Breast epithelium (tissue), 4 donors: ENCODE results near the gene TP53INP2. TPM values are rescaled to one million over a fixed set of nuclear protein-coding genes. Genes with fewer than 3 reads are reported as not detected.

Experiments used
- DNase-seq, 2 donors: peaks; one replicate each; pipeline ENCODE4 v3.0.0-alpha.2; 2019; ENCODE audit warnings: low spot score in 2 of 2
- H3K27ac ChIP-seq, 2 donors: fragments of 200-600 bp; sonication (generic) in 1 of 2; one replicate each; pipeline ENCODE4 v1.5.1; 2016 to 2019; ENCODE audit warnings: mild to moderate bottlenecking in 1 of 2
- H3K27me3 ChIP-seq, 2 donors: fragments of 200-600 bp; sonication (generic) in 1 of 2; one replicate each; pipeline versions ENCODE4 v1.5.1 to v1.6.0; 2017 to 2019; ENCODE audit warnings: control low read depth in 1 of 2, mild to moderate bottlenecking in 1 of 2
- H3K36me3 ChIP-seq: fragments of 200-600 bp; one replicate; pipeline ENCODE4 v1.5.1; 2019
- H3K4me1 ChIP-seq, 2 donors: fragments of 200-600 bp; sonication (generic); one replicate each; pipeline ENCODE4 v1.5.1; 2016 to 2019; ENCODE audit warnings: control low read depth in 1 of 2
- H3K4me3 ChIP-seq, 3 donors: fragments of 200-600 bp; sonication (generic); 1 replicate in 2 of 3; 2 replicates in 1 of 3; pipeline ENCODE4 v1.5.1; 2016 to 2019; ENCODE audit warnings: mild to moderate bottlenecking in 3 of 3, moderate library complexity in 2 of 3
- H3K9me3 ChIP-seq, 2 donors: fragments of 200-600 bp; sonication (generic) in 1 of 2; one replicate each; pipeline ENCODE4 v1.5.1; 2016 to 2019; ENCODE audit warnings: control low read depth in 1 of 2
- POLR2A ChIP-seq: fragments of 450-650 bp; IDR thresholded peaks from one replicate; pipeline ENCODE4 v1.6.1; 2016; ENCODE audit warnings: antibody characterized with exemption, mild to moderate bottlenecking, moderate library complexity
- POLR2AphosphoS5 ChIP-seq, 3 donors: sonication (generic); formaldehyde crosslinking; IDR thresholded peaks; one replicate each; pipeline ENCODE4 v1.6.1; 2017; ENCODE audit warnings: antibody characterized with exemption in 3 of 3
- intact Hi-C: fragments of 100-400 bp; cut with DNase I; formaldehyde crosslinking; loops from one replicate; pipeline ENCODE4 v1.15.1; 2023; ENCODE audit warnings: low total_unique reads
- total RNA-seq, 3 donors: library from RNA; depleted of rRNA; stranded (reverse); fragments of >200 nt; gene quantifications; one replicate each; pipeline ENCODE4 v1.1.0, GENCODE V29; 2016
- TF ChIP-seq, protein P1 (sequence below), 3 donors: fragments of 450-650 bp; IDR thresholded peaks; one replicate each; pipeline ENCODE4 v1.5.1; 2016 to 2017; ENCODE audit warnings: antibody characterized with exemption in 3 of 3, mild to moderate bottlenecking in 3 of 3, moderate library complexity in 3 of 3

The TP53INP2 gene
- total RNA-seq, 3 donors from 2014 or later: 4.7 to 8.0 (median 4.9) TPM

DNA sequence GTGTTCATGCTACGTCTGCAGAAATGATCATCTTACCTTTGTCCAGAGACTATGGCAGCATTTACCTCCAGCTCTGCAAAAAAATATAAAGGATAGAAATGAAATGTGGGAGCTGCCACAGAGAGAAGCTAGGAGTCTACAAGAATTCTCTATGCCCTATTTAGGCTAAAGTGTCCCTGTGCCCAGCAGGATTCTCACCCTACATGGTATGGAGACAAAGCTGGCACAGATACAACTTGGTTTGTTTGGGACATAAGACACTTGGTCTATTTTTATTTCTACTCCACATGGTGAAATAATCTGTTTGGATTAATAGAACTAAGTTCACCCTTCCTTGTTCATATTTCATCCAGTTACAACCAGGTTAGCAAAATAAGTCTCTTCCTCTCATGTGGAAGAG is 28.4 kb downstream of the TP53INP2 start:
- Histone ChIP-seq H3K4me3 (no peak overlapping the region), H3K36me3 (no peaks in the 10 kb centered on the region), H3K27ac (no peak overlapping the region), H3K9me3 (no peaks in the 10 kb centered on the region), H3K27me3 (no peaks in the 10 kb centered on the region), H3K4me1 (no peaks in the 10 kb centered on the region)
- no peak for DNase-seq
- intact Hi-C loops: no loop called here
- TF ChIP-seq, protein P1, sequence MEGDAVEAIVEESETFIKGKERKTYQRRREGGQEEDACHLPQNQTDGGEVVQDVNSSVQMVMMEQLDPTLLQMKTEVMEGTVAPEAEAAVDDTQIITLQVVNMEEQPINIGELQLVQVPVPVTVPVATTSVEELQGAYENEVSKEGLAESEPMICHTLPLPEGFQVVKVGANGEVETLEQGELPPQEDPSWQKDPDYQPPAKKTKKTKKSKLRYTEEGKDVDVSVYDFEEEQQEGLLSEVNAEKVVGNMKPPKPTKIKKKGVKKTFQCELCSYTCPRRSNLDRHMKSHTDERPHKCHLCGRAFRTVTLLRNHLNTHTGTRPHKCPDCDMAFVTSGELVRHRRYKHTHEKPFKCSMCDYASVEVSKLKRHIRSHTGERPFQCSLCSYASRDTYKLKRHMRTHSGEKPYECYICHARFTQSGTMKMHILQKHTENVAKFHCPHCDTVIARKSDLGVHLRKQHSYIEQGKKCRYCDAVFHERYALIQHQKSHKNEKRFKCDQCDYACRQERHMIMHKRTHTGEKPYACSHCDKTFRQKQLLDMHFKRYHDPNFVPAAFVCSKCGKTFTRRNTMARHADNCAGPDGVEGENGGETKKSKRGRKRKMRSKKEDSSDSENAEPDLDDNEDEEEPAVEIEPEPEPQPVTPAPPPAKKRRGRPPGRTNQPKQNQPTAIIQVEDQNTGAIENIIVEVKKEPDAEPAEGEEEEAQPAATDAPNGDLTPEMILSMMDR (IDR thresholded peaks at IDR 0.05): no peak
- TF ChIP-seq POLR2AphosphoS5 (IDR thresholded peaks at IDR 0.05) (no peak), POLR2A (no peak)

DNA sequence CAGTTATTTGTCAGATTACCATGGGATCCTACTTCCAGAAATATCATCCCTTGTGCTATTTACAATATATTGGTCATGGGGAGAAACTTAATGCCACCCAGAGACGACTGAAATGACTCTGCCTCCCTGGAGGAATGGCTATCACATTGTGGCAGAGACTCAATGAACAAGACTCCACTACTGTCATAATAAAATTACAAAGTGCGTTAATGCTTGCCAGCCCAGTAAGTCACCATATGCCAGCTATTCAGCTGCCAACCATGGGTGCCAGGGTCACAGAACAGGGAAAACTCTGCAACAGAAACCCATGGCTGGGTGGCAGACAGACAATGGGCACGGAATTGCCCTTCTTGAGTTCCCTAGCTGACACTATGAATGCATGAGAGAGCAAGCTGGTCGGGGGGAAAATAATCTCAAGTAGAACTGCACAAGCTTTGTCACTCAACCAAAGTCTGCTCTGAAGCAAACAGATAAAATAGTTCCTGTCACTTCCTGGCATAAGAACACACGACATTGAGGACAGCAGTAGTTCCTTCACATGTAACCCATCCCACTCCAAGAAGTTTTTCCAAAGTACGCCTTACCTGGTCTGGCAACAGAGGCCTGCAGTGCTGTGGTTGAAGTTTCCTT is 32.1 kb downstream of the TP53INP2 start:
- Histone ChIP-seq H3K27me3 (no peaks in the 10 kb centered on the region), H3K36me3 (no peaks in the 10 kb centered on the region), H3K9me3 (no peaks in the 10 kb centered on the region), H3K4me1 (no peaks in the 10 kb centered on the region), H3K4me3 (no peak overlapping the region), H3K27ac (no peak overlapping the region)
- TF ChIP-seq POLR2AphosphoS5 (IDR thresholded peaks at IDR 0.05): no peak
- TF ChIP-seq POLR2A: no peak
- TF ChIP-seq, protein P1 (IDR thresholded peaks at IDR 0.05): no peak
- DNase-seq: no peak
- intact Hi-C loops: no loop called here

- H3K27me3 ChIP-seq: no peaks in the 10 kb centered on the region
- intact Hi-C loops: no loop called here
- no peak for DNase-seq
- H3K4me1 ChIP-seq: no peaks in the 10 kb centered on the region
- H3K36me3 ChIP-seq: peaks cover 4% of the 10 kb centered on the region
- H3K4me3 ChIP-seq: no peak overlapping the region
- TF ChIP-seq POLR2AphosphoS5 (IDR thresholded peaks at IDR 0.05) (no peak), POLR2A (no peak)
- TF ChIP-seq, protein P1 (IDR thresholded peaks at IDR 0.05): no peak
- H3K9me3 ChIP-seq: no peaks in the 10 kb centered on the region
- no peak overlapping the region for H3K27ac ChIP-seq
Measured at GRCh38 chr20:34743039-34743438, 38.9 kb downstream of the TP53INP2 start.

DNA sequence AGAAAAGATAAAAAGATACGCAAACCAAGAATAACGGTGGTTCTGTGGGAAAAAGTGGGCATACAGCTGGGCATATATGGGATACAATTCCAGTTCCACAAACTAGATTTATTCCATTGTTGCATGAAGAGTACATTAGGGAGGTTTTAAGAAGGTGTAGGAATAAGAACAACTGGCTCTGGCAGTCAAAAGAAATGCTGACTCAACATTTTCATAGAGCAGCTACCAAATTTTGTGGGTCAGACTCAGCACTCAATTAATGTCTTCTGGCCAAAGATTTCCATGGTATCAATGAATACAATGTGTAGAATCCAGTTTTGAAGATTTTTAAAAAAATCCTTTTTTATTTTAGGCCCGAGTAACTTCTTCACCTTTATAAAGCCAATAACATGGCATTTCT is 40.2 kb downstream of the TP53INP2 start:
- DNase-seq: no peak
- intact Hi-C loops: no loop called here
- Histone ChIP-seq H3K27me3 (no peaks in the 10 kb centered on the region), H3K9me3 (no peaks in the 10 kb centered on the region), H3K4me1 (no peaks in the 10 kb centered on the region), H3K27ac (no peak overlapping the region), H3K4me3 (no peak overlapping the region), H3K36me3 (peaks cover 4% of the 10 kb centered on the region)
- TF ChIP-seq POLR2AphosphoS5 (IDR thresholded peaks at IDR 0.05) (no peak), POLR2A (no peak)
- TF ChIP-seq, protein P1 (IDR thresholded peaks at IDR 0.05): no peak

DNA sequence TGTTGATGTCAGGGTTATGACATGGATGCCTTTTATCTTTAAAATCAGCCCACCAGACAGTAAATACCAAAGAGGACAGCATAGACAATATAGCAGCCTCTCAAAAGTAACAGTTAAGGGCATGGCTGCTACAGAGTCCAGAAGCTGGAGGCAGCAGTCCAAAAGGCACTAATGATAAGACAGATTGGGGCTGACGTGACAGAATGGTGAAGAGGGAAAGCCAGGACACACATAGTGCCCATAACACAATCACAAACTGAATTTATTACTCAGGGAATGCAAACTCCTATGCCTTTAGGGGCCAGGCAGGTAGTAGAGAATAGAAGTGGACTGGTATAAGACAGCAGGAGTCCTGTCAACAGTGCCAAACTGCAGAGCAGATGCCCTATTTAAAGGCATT is 40.7 kb downstream of the TP53INP2 start:
- TF ChIP-seq POLR2A (no peak), POLR2AphosphoS5 (IDR thresholded peaks at IDR 0.05) (no peak)
- TF ChIP-seq, protein P1 (IDR thresholded peaks at IDR 0.05): no peak
- Histone ChIP-seq H3K4me3 (no peak overlapping the region), H3K27me3 (no peaks in the 10 kb centered on the region), H3K9me3 (no peaks in the 10 kb centered on the region), H3K27ac (no peak overlapping the region), H3K4me1 (no peaks in the 10 kb centered on the region), H3K36me3 (peaks cover 8% of the 10 kb centered on the region)
- DNase-seq: no peak
- intact Hi-C loops: no loop called here
